HG03039 (cell line): ENCODE results near the gene DGKZ.
"Not testable (repeated sequence)": the region's sequence is repeated elsewhere in the genome, so short reads cannot be mapped to it uniquely, and the experiment has no call there.

Experiments used
- ATAC-seq: cut with Tn5 transposase; IDR thresholded peaks from one replicate; pipeline ENCODE4 v1.9.1; 2021; ENCODE audit warnings: mild to moderate bottlenecking, moderate library complexity; ENCODE audit not compliant: unreplicated experiment

Gene DGKZ

DNA sequence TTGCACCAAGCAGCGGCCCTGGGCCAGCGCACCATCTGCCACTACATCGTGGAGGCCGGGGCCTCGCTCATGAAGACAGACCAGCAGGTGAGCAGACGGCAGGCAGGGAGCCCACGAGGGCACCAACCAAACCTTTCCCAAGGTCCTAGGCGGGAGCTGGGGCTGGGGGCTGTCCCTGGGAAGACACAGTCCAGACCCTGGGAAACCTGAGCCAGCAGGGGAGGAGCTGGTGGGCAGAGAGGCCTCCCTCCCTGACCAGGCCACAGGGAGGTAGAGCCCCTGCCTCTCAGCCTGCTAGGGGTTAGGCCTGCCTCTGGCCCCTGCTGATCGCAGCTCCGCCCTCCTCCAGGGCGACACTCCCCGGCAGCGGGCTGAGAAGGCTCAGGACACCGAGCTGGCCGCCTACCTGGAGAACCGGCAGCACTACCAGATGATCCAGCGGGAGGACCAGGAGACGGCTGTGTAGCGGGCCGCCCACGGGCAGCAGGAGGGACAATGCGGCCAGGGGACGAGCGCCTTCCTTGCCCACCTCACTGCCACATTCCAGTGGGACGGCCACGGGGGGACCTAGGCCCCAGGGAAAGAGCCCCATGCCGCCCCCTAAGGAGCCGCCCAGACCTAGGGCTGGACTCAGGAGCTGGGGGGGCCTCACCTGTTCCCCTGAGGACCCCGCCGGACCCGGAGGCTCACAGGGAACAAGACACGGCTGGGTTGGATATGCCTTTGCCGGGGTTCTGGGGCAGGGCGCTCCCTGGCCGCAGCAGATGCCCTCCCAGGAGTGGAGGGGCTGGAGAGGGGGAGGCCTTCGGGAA lies 32.4 kb downstream of the DGKZ start:
- not testable (repeated sequence) for ATAC-seq

DNA sequence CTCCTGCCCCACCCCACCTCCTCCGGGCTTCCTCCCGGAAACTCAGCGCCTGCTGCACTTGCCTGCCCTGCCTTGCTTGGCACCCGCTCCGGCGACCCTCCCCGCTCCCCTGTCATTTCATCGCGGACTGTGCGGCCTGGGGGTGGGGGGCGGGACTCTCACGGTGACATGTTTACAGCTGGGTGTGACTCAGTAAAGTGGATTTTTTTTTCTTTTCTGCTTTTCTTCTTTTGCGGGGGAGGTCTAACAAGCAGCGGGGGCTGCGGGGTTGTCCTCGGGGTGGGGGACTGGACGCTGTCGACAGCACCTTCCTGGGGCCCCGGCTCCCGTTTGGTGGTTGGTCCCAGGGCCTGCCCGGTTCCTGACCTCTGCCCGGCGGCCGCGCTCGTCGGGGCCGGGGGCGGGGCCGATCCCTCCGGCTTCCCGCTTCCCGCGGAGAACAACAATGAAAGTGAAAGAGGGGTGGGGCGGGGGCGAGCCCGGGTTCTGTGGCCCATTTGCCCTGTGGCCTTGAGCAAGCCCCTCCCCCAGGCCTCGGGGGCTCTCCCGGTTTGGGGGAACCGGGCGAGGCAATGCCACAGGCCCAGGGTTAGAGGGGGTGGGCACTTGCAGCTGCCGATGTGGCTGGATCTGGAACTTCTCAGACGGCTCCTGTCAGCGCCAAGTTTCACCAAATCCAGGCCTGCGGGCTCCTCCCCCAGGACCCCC lies 33.2 kb downstream of the DGKZ start:
- ATAC-seq: no peak

DNA sequence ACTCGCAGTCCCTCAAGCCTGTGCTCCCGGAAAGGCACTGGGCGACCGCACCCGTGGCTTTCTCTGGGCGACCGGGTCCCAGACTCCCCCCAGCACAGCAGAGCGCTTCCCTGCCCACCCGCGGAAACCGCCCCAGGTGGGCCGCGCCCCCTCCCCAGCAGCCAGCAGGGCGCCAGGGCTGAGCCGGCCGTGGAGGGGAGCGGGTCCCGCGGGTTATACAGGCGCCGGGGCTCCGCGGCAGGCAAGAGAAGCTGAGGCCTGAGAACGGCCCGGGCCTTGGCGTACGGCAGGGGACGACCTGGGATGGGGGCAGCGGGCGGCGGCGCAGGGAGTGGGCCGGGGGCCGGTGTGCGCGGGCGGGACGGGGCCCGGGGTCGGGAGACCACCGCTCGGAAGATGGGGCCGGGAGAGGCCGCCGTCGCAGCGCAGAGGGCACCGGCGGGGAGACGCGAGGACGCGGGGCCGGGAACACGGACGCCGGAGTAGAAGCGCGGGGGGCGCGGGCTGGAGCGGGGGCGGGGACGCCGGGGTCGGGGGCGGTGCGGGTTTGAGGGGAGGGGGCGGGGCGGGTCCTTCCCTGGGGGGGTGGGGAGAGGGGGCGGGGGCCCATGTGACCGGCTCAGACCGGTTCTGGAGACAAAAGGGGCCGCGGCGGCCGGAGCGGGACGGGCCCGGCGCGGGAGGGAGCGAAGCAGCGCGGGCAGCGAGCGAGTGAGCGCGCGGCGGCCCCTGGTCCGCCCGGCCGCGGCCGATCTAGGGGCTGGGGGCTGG lies 34.0 kb downstream of the DGKZ start, which contains the start of gene MDK:
MDK (plus strand) TSS at position 622 of the 771 bp plus-strand sequence. CDS start 389 bp downstream, outside the sequence.
- ATAC-seq: no peak

DNA sequence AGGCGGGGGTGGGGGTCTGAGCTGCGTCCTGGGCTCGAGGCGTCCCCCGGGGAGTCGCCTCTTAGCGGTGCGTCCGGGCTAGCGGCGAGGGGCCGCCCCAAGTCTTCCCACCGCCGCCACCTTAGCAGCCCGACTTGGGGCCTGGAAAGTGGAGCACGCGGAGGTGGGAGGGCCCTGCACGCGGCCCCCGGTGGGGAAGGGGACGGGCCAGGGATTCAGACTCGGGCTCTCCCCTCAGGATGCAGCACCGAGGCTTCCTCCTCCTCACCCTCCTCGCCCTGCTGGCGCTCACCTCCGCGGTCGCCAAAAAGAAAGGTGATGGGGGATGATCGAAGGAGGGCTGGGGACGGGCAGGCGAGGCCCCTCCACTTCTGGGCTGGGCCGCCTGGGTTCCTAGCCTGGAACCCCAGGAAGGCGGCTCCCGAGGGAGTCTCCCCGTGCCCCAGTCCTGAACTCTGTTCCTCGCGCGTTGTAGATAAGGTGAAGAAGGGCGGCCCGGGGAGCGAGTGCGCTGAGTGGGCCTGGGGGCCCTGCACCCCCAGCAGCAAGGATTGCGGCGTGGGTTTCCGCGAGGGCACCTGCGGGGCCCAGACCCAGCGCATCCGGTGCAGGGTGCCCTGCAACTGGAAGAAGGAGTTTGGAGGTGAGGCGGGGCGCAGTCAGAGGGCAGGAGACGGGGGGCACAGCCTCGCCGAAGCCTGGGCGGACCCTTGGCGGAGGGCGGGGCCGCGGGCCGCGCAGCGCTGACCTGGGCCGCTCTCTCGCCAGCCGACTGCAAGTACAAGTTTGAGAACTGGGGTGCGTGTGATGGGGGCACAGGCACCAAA lies 34.8 kb downstream of the DGKZ start:
- ATAC-seq: no peak

DNA sequence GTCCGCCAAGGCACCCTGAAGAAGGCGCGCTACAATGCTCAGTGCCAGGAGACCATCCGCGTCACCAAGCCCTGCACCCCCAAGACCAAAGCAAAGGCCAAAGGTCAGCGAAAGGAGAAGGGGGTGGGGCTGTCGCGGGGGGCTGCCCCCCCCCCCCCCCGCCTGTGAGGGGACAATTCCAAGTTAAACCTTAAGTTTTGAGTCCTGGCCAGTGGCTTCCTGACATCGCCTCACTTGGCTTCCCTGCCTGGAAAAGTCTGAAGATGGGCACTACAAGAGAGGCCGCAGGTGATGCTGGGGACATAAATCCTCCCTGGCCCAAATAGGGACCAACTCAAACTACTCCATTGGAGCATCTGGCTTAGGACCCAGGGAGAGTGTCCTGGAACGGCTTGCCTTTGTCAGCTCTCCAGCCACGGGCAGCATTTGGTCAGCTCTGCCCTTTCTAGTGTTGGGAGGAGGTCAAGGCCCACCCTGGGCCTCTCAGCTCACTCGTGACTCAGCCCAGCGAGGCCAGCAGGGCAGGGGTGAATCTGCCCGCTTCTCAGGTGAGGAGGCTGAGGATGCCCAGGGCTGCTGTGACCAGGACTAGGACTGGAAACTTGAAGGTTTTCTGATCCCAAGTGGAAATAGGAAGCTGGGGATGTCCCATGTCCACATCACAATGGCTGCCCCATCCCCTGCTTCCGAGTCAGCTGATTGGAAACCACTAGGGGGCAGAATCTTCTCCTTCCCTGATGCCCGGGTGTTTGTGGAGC lies 35.6 kb downstream of the DGKZ start:
- ATAC-seq: no peak

DNA sequence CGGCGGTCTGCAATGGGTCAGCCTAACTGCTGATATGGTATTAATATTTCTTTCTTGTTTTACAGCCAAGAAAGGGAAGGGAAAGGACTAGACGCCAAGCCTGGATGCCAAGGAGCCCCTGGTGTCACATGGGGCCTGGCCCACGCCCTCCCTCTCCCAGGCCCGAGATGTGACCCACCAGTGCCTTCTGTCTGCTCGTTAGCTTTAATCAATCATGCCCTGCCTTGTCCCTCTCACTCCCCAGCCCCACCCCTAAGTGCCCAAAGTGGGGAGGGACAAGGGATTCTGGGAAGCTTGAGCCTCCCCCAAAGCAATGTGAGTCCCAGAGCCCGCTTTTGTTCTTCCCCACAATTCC lies 36.1 kb downstream of the DGKZ start:
- no peak for ATAC-seq

DNA sequence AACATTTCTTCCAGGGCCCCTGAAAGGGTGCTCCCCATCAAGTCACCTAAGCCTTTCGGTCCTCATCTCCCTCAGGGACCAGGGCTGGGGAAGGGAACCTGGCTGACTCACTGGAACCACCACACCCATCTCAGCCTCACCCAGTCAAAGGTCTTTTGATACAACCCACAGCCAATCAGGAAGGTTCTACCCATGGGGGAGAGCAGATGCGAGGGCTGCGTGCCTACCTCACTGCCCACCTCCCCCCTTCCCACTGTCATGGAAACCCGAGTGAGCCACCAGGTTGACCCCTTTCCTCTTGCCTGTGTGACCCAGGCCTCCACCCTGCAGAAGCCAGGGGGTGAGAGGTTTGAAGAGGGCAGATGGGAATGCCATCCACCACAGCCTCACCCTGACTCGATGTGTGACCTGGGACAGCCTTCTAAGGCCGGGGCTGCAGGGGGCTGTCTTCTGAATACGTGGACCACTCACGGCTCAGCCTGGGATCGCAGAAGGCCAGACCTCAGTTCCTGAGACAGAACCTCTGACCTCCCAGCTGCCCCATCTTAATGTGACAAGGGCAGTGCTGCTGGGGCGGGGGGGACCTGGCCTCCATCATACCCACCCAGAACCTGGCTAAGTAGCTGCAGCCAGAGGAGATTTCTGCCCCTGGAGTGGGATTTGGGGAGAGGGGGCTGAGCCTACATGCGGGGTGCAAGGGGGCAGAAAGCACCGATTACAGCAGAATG lies 36.9 kb downstream of the DGKZ start:
- ATAC-seq: no peak

DNA sequence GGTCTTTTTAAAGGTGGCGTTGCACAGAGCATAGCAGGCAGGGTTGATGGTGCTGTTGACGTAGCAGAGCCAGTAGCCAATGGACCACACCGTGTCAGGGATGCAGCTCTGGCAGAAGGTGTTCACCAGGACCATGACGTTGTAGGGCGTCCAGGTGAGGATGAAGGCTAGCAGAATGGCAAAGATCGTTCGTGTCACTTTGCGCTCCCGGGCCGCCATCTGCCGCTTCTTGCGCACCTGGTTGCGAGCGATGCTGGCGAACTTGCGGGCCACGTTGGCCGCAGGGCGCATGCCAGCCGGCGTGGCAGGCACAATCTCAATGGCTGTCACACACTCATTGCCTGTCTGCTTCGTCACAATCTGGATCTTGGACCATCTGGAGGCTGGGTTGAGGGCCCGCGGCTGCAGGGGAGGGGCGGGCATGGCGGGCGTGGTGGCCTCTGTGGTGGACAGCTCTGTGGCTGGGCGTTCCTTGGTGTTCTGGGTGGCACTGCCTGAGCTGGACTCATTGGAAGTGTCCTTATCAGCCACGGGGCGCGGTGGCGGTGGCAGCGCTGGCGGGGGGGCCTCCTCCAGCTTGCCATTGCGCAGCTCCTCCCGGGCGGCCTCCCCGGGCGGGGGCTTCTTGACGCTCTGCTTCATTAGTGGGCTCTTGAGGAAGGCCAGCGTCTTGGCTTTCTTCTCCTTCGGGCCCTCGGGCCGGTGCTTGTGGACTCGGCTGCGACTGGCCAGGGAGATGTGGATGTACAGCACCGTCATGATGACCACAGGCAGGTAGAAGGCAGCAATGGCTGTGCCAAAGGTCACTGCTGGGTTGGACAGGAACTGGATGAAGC lies 38.1 kb downstream of the DGKZ start:
- ATAC-seq: no peak

DNA sequence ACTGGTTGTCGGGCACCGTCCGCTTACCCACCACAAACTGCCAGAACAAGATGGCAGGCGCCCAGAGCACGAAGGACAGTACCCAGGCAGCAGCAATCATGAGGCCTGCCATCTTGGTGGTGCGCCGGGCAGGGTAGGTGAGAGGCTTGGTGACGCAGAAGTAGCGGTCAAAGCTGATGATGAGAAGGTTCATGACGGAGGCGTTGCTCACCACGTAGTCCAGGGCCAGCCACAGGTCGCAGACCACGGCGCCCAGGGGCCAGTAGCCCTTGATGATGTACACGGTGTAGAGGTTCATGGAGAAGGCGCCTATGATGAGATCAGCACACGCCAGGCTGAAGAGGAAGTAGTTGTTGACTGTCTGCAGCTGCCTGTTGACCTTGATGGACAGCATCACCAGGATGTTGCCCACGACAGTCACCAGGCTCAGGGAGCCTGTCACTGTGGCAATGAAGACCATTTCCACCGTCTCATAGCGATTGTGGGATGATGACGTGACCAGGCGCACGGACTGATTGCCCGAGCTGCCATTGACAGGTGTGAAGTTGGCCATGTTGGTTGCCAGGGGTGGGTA lies 38.8 kb downstream of the DGKZ start:
- ATAC-seq: no peak

DNA sequence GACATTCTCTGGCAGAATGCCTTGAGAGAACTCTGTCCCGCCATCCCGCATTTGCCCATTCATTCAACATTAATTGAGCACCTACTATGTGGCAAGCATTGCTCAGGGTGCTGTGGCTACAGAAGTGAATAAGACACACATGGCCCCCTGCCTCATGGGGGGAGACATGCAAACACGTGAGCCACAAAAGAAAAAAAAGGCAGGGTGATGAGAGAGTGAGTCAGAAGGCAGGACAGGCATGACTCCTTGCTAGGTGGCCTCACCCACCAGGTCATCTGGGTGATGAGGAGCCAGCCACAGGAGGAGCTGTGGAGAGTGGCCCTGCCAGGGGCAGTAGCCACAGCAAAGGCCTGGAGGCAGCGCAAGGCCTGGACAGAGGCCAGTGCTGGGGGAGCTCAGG lies 39.4 kb downstream of the DGKZ start:
- no peak for ATAC-seq

DNA sequence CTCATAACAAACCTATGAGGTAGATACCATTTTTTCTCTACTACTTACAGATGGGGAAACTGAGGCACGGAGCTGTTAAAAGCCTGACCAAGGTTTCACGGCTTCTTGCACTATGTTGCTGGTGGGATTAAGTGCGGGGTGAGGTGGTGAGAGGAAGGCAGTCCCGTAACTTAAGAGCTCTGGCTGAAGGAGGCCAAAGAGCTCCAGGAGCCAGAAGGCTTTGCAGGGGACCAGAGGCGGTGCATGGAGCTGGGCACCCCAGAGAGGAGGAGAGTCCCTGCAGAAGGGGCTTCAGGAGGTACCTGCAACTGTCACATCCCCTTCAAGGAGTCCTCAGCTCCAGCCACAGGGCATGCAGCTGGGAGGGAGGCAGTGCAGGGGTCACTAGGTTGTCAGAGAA lies 40.2 kb downstream of the DGKZ start:
- ATAC-seq: no peak

DNA sequence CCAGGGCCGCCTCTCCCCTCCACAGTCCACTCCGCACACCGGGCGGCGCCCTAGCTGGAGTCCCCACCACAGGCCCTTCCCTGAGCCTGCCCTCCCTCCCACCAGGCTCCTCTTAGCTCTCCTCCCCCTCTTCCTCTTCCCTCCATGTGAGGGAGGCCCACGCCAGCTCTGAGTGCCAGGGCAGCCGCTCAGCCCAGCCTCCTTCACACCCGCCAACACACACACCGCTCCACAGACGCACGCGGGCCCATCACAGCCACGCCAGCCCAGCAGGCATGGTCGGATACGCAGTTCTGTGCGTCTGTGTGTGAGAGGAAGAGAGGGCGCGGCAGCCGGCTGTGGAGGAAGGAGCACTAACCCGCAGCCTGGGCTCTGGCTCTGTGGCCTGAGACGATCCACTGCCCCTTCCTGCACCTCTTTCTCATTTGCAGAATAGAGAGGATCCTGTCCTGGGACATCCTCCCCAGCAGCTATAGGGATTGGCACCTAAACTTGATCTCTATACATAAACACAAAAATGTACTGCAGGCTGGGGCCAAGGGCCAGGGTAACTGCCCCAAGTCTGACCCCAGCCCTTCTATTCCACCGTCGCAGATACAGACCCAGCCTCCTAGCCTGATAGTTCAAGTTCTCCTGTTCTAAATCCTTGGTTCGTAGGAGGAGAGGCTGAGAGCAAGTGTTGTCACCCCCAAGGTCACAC lies 40.8 kb downstream of the DGKZ start:
- ATAC-seq: no peak

DNA sequence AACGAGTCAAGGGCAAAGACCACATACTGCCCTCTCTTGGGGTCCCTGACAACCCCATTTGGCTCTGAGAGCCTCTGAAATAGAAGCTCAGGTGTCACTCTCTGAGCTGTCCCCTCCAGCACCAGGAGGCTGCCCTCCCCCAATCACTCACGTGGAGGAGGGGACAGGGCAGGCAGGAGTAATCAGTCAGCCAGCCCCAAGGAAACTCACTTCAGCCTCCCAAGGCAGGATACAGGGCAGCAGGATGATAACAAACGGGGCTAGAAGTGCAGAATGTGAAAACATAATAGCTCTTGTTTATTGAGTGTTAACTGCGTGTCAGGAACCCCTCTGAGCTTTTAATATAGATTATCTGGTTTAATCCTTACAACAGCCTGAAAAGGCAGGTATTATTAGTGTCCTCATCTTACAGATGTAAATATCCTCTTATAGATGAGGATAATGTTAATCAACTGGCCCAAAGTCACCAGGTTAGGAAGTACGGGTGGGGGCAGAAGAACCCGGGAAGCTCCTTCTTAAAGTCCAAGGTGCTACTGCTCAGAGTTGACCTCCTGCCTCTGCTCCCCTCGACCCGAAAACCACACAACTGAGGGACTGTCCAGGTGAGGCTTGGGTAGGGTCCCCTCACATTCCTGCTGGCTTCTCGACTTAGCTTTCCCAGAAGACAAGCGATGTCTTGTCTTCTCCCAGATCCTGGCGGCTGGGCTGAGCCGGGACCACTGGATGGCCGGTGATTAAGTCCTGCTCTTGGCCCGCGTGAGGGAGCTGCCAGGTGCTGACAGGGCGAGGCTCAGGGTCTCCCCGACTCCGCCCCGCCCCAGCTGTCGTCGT lies 41.6 kb downstream of the DGKZ start:
- ATAC-seq: no peak

DNA sequence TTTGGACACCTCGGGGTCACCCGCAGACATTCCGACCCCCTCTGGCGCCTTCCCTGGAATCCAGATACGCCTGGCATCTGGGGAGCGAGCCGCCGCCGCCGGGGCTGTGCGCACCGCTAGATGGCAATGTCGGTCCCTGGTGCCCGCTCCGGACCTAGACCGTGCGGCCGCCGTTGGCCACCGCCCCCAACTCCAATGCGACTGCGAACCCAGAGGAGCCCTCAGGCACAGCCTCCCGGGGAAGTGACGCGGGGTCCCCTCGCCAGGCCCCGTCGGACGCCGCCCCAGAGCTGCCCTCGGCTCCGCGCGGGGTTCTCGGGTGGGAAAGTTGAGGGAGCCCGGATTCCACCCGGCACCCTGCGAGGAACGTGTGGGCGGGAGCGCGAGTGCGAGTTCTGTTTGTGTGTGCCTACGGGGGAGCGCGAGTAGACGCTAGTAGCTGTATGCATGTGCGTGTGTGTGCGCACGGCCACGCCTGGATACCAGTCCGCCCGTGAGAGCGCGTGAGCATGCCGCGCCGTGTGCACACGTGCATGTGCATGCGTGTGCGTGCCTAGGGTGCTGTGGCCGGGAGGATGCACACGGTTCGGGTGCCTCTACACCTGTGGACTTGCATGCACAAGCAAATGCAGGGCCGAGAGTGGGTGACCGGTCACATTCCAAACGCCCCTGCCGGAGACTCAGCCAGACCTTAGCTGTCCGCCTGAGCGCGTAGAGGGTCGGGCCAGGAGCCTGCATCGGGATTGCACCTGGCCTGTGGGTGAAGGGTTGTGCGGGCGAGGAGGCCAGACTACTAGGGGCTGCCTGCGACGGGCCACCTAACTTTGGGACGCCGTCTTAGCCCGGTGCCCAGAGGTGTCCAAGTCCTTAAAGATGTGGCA lies 42.4 kb downstream of the DGKZ start:
- ATAC-seq: no peak

DNA sequence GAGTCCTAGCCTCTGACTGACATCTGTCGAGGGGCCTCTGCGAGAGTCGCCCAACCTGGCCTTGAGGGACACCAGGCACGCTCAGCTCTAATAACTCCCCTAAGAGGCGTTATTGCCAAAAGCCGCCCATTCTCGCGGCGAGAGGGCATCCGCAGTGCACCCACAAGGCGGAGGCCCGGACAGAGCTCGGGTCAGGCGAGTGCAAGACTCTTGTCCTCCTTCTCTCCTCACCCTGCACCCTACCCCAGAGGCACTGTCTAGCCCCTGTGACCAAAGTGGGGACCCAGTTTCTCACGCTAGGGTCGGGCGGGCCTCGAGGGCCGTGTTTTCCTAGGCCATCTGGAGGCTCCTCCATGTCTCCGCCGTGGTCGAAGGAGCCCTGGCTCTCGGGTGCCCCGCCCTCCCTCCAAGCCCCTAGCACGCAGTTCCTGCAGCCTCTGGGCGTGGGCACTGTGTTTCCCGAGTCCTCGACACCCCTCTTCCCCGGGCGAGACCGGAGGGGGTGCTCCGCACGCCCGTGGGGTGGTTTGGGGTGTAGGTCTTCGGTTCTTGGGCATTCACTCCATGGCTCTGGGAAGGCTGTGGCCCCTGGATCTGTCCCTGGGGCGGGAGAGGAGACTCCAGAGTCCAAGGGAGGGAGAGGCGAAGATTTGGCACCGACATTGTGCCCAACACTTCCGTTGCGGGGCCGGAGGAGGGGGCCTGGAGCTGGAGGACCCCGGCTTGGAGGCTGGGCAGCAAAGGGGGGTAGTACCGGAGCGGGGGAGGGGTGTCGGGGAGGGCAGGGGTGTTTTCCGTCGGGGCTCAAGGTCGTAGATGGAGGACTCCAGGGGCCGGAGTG lies 43.3 kb downstream of the DGKZ start:
- no peak for ATAC-seq
